Heart right ventricle (tissue), 16 donors: Measurements from ENCODE around the gene GRM8. TPM values are rescaled to one million over a fixed set of nuclear protein-coding genes. Genes with fewer than 3 reads are reported as not detected.

ENCODE experiments used
- ATAC-seq, 8 donors: fragments of 200-7000 bp; cut with Tn5 transposase; one replicate each; pipeline ENCODE4 v1.9.1; 2020; ENCODE audit warnings: mild to moderate bottlenecking in 8 of 8, moderate library complexity in 8 of 8, moderate number of reproducible peaks in 1 of 8
- DNase-seq, 2 donors: peaks; one replicate each; pipeline ENCODE4 v3.0.0-alpha.2; 2020
- H3K27ac ChIP-seq, 10 donors: fragments of 200-600 bp; sonication (generic) in 2 of 10; one replicate each; pipeline versions ENCODE4 v1.5.0 to v1.8.0; 2020 to 2022; ENCODE audit warnings: mild to moderate bottlenecking in 3 of 10
- H3K27me3 ChIP-seq, 7 donors: fragments of 200-600 bp; one replicate each; pipeline ENCODE4 v1.8.0; 2021 to 2022; ENCODE audit warnings: mild to moderate bottlenecking in 2 of 7
- H3K36me3 ChIP-seq, 9 donors: fragments of 200-600 bp; sonication (generic) in 1 of 9; one replicate each; pipeline versions ENCODE4 v1.5.0 to v1.8.0; 2020 to 2022; ENCODE audit warnings: mild to moderate bottlenecking in 2 of 9
- H3K4me1 ChIP-seq, 9 donors: fragments of 200-600 bp; sonication (generic) in 1 of 9; one replicate each; pipeline versions ENCODE4 v1.5.0 to v1.8.0; 2020 to 2022; ENCODE audit warnings: mild to moderate bottlenecking in 4 of 9
- H3K4me3 ChIP-seq, 10 donors: fragments of 200-600 bp; sonication (generic) in 2 of 10; one replicate each; pipeline versions ENCODE4 v1.5.0 to v1.8.0; 2020 to 2022; ENCODE audit warnings: mild to moderate bottlenecking in 7 of 10, moderate library complexity in 2 of 10
- H3K9me3 ChIP-seq, 11 donors: fragments of 200-600 bp in 10 of 11; sonication (generic) in 2 of 11; one replicate each; pipeline versions ENCODE4 v1.5.0 to v1.8.0; 2013 to 2022; ENCODE audit warnings: mild to moderate bottlenecking in 2 of 11, control low read depth in 1 of 11, moderate library complexity in 1 of 11
- CTCF ChIP-seq, 9 donors: fragments of 200-600 bp; sonication (generic) in 2 of 9; IDR thresholded peaks; one replicate each; pipeline versions ENCODE4 v1.5.0 to v1.8.0; 2021 to 2022; ENCODE audit warnings: antibody characterized with exemption in 9 of 9, mild to moderate bottlenecking in 5 of 9, moderate library complexity in 1 of 9
- WGBS, 2 donors: extraction: QIAGEN DNeasy Blood & Tissue Kit; methylation state at CpG; one replicate each; pipeline ENCODE4 v1.1.7; 2013; ENCODE audit warnings: inconsistent platforms in 1 of 2; 5-methylcytosine and 5-hydroxymethylcytosine counted together
- intact Hi-C, 10 donors: fragments of 100-400 bp; cut with DNase I; formaldehyde crosslinking; loops; one replicate each; pipeline versions ENCODE4 v1.11.1 to v1.14.2; 2022
- polyA plus RNA-seq, 2 donors: library from polyadenylated mRNA; stranded (reverse); fragments of 200-250 nt; gene quantifications; one replicate each; pipeline ENCODE4 v1.2.3, GENCODE V29; 2013
- total RNA-seq, 10 donors: library from RNA; stranded (reverse); fragmentation: NEBNext Ultra II Directional in 3 of 10; extraction: Animal tissue kit (Norgen Biotek cat#: 25700) in 3 of 10; gene quantifications; one replicate each; pipeline versions ENCODE4 v1.2.1 to v1.2.4, GENCODE V29; 2021 to 2023
- donor health status: Arrhythmogenic right ventricular cardiomyopathy.
- donor health status: ischemic (EF 13 %, LVEDD 7.1; RV severe dilation, severe dysfunction).
- donor health status: healthy with polysubstance abuse.
- donor health status: DM: no; HTN: yes; CAD: no.
- donor health status: DM: no; HTN: no; CAD: no.
- donor health status: ischemic (EF 25% LVEDD 6.9; RV normal size, moderate dysfunction).
- donor health status: ischemic (EF 25% LVEDD 5.7; RV mildly dilated, moderate dysfunction).
- donor health status: healthy.
- donor health status: DM: yes; HTN: yes; CAD: no.
- donor health status: Ischemic cardiomyopathy.
- donor health status: ischemic (EF 35%, LVEDD 5.7; RV mildly dilated, moderate dysfunction).
- donor health status: nonischemic (EF 11% LVEDD 7.7; RV severe dilation, severe dysfunction).
- donor health status: DM: yes; HTN: yes; CAD: no.
- donor health status: PGD.
- donor health status: ischemic (EF 29% LVEDD 5.4; RV normal size, mild dysfunction).
- donor health status: nonischemic (EF 23%, LVEDD 6.1; RV moderate dilation, normal function).

The GRM8 gene
- total and polyA plus RNA-seq, 12 donors: 0.13 to 0.68 (median 0.34) TPM; not detected in 5

GRCh38 chr7:126589068-126589684, 663.6 kb downstream of the GRM8 start:
- ATAC-seq: no peak

GRCh38 chr7:126578338-126578737, 674.4 kb downstream of the GRM8 start:
- Histone ChIP-seq H3K4me1 (no peaks in the 10 kb centered on the region), H3K27ac (no peak overlapping the region), H3K27me3 (no peaks in the 10 kb centered on the region), H3K36me3 (no peaks in the 10 kb centered on the region), H3K4me3 (no peak overlapping the region), H3K9me3 (peaks cover 0 to 5% (median 0%) of the 10 kb centered on the region in 11 donors)
- intact Hi-C loops: no loop called here
- WGBS, 2 donors: 51 to 60% methylated on average over 2 of the region's 2 CpGs
- DNase-seq (no peak), ATAC-seq (no peak)
- TF ChIP-seq CTCF (IDR thresholded peaks at IDR 0.05): no peak

More at GRCh38 chr7:126589068-126589684, 663.6 kb downstream of the GRM8 start:
- WGBS, 2 donors: 89 to 91% methylated on average over 6 of the region's 6 CpGs
- Histone ChIP-seq H3K4me3 (no peak overlapping the region), H3K36me3 (no peaks in the 10 kb centered on the region), H3K27me3 (no peaks in the 10 kb centered on the region), H3K9me3 (peaks cover 0 to 19% (median 0%) of the 10 kb centered on the region in 11 donors), H3K4me1 (no peaks in the 10 kb centered on the region), H3K27ac (no peak overlapping the region)
- TF ChIP-seq CTCF (IDR thresholded peaks at IDR 0.05): no peak
- intact Hi-C loops: no loop called here
- DNase-seq: no peak

GRCh38 chr7:126574276-126575250, 678.2 kb downstream of the GRM8 start:
- intact Hi-C loops: no loop called here
- ATAC-seq (no peak), DNase-seq (no peak)
- H3K36me3 ChIP-seq: no peaks in the 10 kb centered on the region
- no peaks in the 10 kb centered on the region for H3K4me1 ChIP-seq
- H3K27ac ChIP-seq: no peak overlapping the region
- H3K27me3 ChIP-seq: no peaks in the 10 kb centered on the region
- H3K9me3 ChIP-seq: no peaks in the 10 kb centered on the region
- TF ChIP-seq CTCF (IDR thresholded peaks at IDR 0.05): no peak
- 60 to 64% methylated on average over 6 of the region's 6 CpGs for WGBS, 2 donors
- H3K4me3 ChIP-seq: no peak overlapping the region

GRCh38 chr7:126570845-126571244, 681.9 kb downstream of the GRM8 start:
- no peak for TF ChIP-seq CTCF (IDR thresholded peaks at IDR 0.05)
- no peaks in the 10 kb centered on the region for H3K36me3 ChIP-seq
- DNase-seq (no peak), ATAC-seq (no peak)
- H3K27me3 ChIP-seq: no peaks in the 10 kb centered on the region
- intact Hi-C loops: no loop called here
- H3K27ac ChIP-seq: no peak overlapping the region
- no peak overlapping the region for H3K4me3 ChIP-seq
- no peaks in the 10 kb centered on the region for H3K4me1 ChIP-seq
- WGBS, 2 donors: 87 to 88% methylated on average over 1 of the region's 1 CpG
- peaks cover 0 to 3% (median 0%) of the 10 kb centered on the region in 11 donors for H3K9me3 ChIP-seq
